PFSK-1 (cell line): ENCODE measurements around the gene NCOA3.

Experiments
- FOXP2 ChIP-seq: optimal IDR thresholded peaks from 2 replicates; pipeline ENCODE3; 2011; ENCODE audit warnings: borderline replicate concordance, control low read depth, inconsistent platforms; ENCODE audit not compliant: insufficient read depth; ENCODE audit errors: extremely low read length, extremely low read depth
- POLR2AphosphoS5 ChIP-seq: IDR thresholded peaks from 2 replicates; pipeline ENCODE4 v1.6.1; 2012; ENCODE audit warnings: low read depth, mild to moderate bottlenecking, control low read depth, low read length, moderate library complexity
- SIN3A ChIP-seq: IDR thresholded peaks from 2 replicates; pipeline ENCODE4 v1.6.1; 2012; ENCODE audit warnings: mild to moderate bottlenecking, low read length, moderate library complexity, borderline replicate concordance; ENCODE audit not compliant: insufficient read depth
- TAF1 ChIP-seq: IDR thresholded peaks from 2 replicates; pipeline ENCODE4 v1.6.1; 2012; ENCODE audit warnings: low read length, control low read depth, borderline replicate concordance; ENCODE audit not compliant: insufficient read depth
- TF ChIP-seq, protein P1 (sequence below), 2 experiments: IDR thresholded peaks; 2 replicates each; pipeline versions ENCODE4 v1.6.1 to v1.8.0; 2011 to 2012; ENCODE audit warnings: low read depth in 2 of 2, low read length in 2 of 2, control low read depth in 1 of 2, inconsistent platforms in 1 of 2, mild to moderate bottlenecking in 1 of 2, moderate library complexity in 1 of 2; ENCODE audit not compliant: insufficient read depth in 1 of 2

Gene NCOA3

DNA sequence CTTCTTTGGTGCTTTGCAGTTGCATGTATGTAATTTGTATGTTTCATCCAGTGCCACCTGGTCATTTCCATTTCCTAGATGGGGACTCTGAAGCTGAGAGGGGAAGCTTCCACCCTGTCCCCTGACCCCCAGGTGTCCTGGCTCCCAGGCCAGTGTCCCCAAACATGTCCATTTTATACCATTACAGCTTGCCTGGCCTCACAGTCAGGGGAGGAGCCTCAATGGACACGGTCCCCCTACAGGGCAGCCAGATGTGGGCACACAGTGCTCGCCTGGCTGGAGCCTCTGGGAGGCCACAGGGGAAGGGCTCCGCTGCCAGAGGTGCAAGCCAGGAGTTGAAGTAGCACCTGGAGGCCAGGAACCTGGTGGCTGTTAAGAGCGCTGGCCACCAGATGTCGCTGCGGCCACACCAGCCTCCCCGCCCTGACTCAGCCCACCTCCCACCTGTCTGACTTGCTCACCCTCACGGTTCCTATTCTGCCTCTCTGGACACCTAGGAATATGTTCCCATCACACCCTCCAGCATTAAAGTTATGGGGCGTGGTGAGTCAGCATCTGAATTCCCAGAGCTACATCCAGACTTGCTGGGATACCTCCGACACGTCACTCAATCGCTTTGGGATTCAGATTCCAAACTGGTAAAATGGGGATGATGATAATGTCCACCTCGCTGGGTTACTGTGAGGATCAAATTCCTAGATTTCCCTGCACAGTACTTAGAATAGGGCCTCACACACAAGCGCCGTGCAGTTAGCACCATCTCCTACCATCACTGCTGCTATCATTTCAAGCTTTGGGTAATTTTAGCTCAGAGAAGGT, 176.2 kb downstream of the NCOA3 start:
- no peak for TF ChIP-seq FOXP2

DNA sequence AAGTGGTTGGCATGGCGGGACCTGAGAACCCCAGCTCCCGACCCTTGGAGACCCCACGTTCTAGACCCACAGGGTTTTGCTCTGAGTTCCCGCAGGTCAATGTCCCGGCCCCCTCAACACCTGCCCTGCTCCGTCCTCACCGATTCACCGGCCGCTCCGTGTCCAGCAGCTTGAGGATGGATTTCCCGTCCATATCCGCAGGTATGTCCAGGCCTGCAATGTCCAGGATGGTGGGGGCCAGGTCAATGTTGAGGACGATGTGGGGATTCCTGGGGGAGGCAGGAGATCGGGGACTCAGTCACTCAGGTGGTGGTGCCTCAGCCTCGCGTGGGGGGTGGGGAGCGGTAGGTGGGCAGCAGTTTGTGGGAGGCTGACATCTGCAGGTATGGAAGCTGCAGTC, 176.8 kb downstream of the NCOA3 start:
- no peak for TF ChIP-seq FOXP2
- TF ChIP-seq, protein P1, sequence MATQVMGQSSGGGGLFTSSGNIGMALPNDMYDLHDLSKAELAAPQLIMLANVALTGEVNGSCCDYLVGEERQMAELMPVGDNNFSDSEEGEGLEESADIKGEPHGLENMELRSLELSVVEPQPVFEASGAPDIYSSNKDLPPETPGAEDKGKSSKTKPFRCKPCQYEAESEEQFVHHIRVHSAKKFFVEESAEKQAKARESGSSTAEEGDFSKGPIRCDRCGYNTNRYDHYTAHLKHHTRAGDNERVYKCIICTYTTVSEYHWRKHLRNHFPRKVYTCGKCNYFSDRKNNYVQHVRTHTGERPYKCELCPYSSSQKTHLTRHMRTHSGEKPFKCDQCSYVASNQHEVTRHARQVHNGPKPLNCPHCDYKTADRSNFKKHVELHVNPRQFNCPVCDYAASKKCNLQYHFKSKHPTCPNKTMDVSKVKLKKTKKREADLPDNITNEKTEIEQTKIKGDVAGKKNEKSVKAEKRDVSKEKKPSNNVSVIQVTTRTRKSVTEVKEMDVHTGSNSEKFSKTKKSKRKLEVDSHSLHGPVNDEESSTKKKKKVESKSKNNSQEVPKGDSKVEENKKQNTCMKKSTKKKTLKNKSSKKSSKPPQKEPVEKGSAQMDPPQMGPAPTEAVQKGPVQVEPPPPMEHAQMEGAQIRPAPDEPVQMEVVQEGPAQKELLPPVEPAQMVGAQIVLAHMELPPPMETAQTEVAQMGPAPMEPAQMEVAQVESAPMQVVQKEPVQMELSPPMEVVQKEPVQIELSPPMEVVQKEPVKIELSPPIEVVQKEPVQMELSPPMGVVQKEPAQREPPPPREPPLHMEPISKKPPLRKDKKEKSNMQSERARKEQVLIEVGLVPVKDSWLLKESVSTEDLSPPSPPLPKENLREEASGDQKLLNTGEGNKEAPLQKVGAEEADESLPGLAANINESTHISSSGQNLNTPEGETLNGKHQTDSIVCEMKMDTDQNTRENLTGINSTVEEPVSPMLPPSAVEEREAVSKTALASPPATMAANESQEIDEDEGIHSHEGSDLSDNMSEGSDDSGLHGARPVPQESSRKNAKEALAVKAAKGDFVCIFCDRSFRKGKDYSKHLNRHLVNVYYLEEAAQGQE (IDR thresholded peaks at IDR 0.05; ENCODE audit: insufficient read depth in 1 of 2, low read depth in 2 of 2, low read length in 2 of 2) = no peak
- no peak for TF ChIP-seq POLR2AphosphoS5
- TF ChIP-seq SIN3A = no peak
- TF ChIP-seq TAF1 = no peak

DNA sequence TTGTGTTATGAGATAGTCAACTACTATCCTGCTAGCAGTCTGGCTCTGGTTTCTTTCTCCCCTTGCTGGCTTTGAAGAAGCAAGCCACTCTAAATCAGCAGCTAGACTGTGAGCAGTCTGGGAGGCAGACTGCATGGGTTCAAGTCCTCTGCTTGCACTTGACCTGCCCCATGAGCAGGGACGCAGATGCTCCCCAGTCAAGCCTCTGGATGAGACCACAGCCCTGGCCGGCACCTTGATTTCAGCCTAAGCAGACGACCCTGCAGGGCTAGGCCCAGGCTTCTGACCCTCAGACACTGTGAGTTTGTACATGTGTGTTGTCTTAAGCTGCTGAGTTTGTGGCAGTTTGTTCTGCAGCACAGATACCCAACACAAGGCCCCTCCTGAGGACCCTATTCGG, 177.8 kb downstream of the NCOA3 start:
- TF ChIP-seq SIN3A (no peak), FOXP2 (no peak), POLR2AphosphoS5 (no peak), TAF1 (no peak)
- TF ChIP-seq, protein P1 (IDR thresholded peaks at IDR 0.05; ENCODE audit: insufficient read depth in 1 of 2, low read depth in 2 of 2, low read length in 2 of 2) = no peak

DNA sequence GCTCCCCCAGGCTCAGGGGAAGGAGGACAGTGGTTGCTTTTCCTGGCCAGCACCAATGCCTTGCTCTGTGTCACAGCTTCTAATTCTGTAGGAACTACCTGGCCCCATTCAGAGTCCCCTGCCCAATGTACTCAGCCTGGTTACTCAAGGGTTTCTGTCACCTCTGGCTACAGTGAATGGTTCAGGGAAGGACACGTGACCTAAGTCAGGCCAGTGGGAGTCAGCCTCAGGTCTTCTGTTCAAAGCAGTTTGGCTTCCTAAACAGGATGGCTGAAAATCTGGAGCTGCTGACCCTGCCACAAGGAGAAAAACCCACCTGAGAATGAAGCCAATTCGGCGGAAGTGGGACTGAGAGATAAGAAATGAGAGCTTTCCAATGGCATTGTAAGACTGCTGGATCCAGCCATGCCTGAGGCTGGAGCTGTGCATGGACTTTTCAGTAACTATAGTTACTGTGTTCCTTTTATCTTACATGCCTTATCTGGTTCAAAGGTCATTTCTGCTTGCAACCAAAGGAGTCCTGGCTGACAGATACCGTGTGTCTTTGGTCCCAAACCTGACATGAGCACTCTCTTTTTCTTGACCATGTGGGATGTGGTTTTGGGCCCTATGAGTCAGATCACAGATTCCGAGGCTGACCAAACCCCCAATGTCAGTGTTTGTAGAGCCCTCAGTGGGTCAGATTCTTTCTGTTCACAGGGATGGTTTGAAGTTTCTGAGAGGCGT, 179.3 kb downstream of the NCOA3 start:
- TF ChIP-seq SIN3A (no peak), POLR2AphosphoS5 (no peak), FOXP2 (no peak), TAF1 (no peak)
- TF ChIP-seq, protein P1 (IDR thresholded peaks at IDR 0.05; ENCODE audit: insufficient read depth in 1 of 2, low read depth in 2 of 2, low read length in 2 of 2) = no peak

DNA sequence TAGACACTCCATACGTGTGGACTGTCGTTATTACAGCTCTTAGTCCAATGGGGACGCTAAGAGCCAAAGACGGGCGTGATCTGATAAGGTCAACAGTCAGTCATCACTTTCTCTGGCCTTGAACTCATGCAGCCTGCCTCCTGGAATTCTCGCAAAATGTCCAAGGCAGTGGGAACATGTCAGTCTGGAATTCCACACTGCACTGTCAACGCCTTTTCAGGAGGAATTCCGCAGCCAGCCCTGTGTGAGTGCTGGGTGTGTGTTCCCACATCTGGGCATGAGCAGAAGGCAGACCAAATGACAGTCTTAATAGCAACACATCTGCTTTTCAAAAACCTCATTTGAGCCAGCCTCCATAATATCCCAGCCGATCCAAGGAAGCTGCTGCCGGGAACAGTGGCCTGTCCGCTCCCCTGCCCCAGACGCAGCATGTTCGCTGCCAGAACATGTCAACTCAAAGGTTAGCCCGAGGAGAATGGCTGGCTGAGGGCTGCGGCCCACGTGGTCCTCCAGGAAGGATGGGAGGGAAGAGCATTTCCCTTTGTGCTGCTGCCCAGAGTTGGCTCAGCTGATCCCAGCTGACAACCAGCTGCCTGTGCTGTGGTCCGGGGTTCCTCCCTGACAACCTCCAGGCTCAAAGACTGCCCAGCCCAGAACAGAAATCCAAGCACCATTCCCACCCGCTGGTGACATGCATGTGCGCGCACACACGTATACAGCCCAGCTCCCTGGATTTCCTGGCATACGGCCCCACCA, 180.5 kb downstream of the NCOA3 start:
- no peak for TF ChIP-seq TAF1
- TF ChIP-seq SIN3A = no peak
- no peak for TF ChIP-seq FOXP2
- TF ChIP-seq POLR2AphosphoS5 = no peak
- TF ChIP-seq, protein P1 (IDR thresholded peaks at IDR 0.05; ENCODE audit: insufficient read depth in 1 of 2, low read depth in 2 of 2, low read length in 2 of 2) = no peak
